IMR-90 (cell line): ENCODE results near the gene IZUMO4. TPM values are rescaled to one million over a fixed set of nuclear protein-coding genes. Genes with fewer than 3 reads are reported as not detected.
A peak's percentile ranks its signal among the peaks of the same experiment; 100 is the strongest.

ENCODE experiments used
- ATAC-seq: fragments of 200-7000 bp; cut with Tn5 transposase; 2 replicates; pipeline ENCODE4 v1.9.1; 2020; ENCODE audit warnings: low read depth, mild to moderate bottlenecking, moderate library complexity
- BruUV-seq: library from RNA; stranded (reverse); fragments of 400-500 nt; replicated peaks from 2 replicates; lab custom pipeline; 2021; lab: Mats Ljungman, UMichigan
- CTCF ChIA-PET: fragments of 300-600 bp; formaldehyde crosslinking; extraction: SDS; loops from one replicate; lab custom pipeline; 2021; ENCODE audit warnings: antibody characterized with exemption; lab: Yijun Ruan, JAX
- POLR2A ChIA-PET: fragments of 300-600 bp; sonication (Branson Sonifier 250); formaldehyde crosslinking; loops from one replicate; lab custom pipeline; 2022; ENCODE audit warnings: antibody characterized with exemption; ENCODE audit not compliant: unreplicated experiment; lab: Charles Lee
- DNase-seq: peaks from one replicate; pipeline ENCODE4 v3.0.0; 2013
- H2AFZ ChIP-seq: replicated peaks from 2 replicates; pipeline ENCODE3; 2013; ENCODE audit warnings: low read length, mild to moderate bottlenecking; ENCODE audit not compliant: poor library complexity
- H2AK5ac ChIP-seq: 2 replicates; pipeline ENCODE4 v1.6.1; 2013; ENCODE audit warnings: low read depth, low read length, inconsistent platforms
- H2AK9ac ChIP-seq: replicated peaks from 2 replicates; pipeline ENCODE3; 2013; ENCODE audit warnings: mild to moderate bottlenecking, low read depth, low read length, moderate library complexity; ENCODE audit not compliant: poor library complexity
- H2BK120ac ChIP-seq: 2 replicates; pipeline ENCODE4 v1.6.1; 2013; ENCODE audit warnings: low read depth, low read length, inconsistent platforms
- H2BK15ac ChIP-seq: 3 replicates; pipeline ENCODE4 v1.6.1; 2013; ENCODE audit warnings: low read depth, low read length, inconsistent platforms
- H2BK20ac ChIP-seq: 2 replicates; pipeline ENCODE4 v1.6.1; 2013; ENCODE audit warnings: low read depth, mild to moderate bottlenecking, inconsistent platforms, low read length, moderate library complexity
- H2BK5ac ChIP-seq: 2 replicates; pipeline ENCODE4 v1.6.1; 2013; ENCODE audit warnings: mild to moderate bottlenecking, low read depth, low read length, inconsistent platforms; ENCODE audit not compliant: poor library complexity, severe bottlenecking
- H3K14ac ChIP-seq: replicated peaks from 2 replicates; pipeline ENCODE4 v1.6.1; 2013; ENCODE audit warnings: low read depth, low read length, inconsistent platforms
- H3K18ac ChIP-seq: 2 replicates; pipeline ENCODE4 v1.6.1; 2013; ENCODE audit warnings: low read depth, low read length, control low read depth
- H3K23ac ChIP-seq: 2 replicates; pipeline ENCODE4 v1.6.1; 2013; ENCODE audit warnings: low read depth, low read length, inconsistent platforms
- H3K27ac ChIP-seq: 2 replicates; pipeline ENCODE4 v1.5.1; 2013; ENCODE audit warnings: mild to moderate bottlenecking, control low read depth, low read length; ENCODE audit not compliant: insufficient read depth
- H3K27me3 ChIP-seq: 2 replicates; pipeline ENCODE4 v1.6.1; 2013; ENCODE audit warnings: low read length; ENCODE audit not compliant: control insufficient read depth, insufficient read depth
- H3K36me3 ChIP-seq: 2 replicates; pipeline ENCODE4 v1.6.1; 2013; ENCODE audit warnings: low read length, mixed read lengths; ENCODE audit not compliant: control insufficient read depth, insufficient read depth
- H3K4ac ChIP-seq: 2 replicates; pipeline ENCODE4 v1.6.1; 2013; ENCODE audit warnings: low read depth, low read length, inconsistent platforms
- H3K4me1 ChIP-seq: 2 replicates; pipeline ENCODE4 v1.6.1; 2013; ENCODE audit warnings: low read length, mixed read lengths; ENCODE audit not compliant: control insufficient read depth, insufficient read depth
- H3K4me2 ChIP-seq: 2 replicates; pipeline ENCODE4 v1.6.1; 2013; ENCODE audit warnings: low read depth, mild to moderate bottlenecking, control low read depth, low read length, moderate library complexity
- H3K4me3 ChIP-seq: 2 replicates; pipeline ENCODE4 v1.5.1; 2013; ENCODE audit warnings: low read depth, mild to moderate bottlenecking, control low read depth, low read length, moderate library complexity; ENCODE audit not compliant: insufficient read depth
- H3K56ac ChIP-seq: 2 replicates; pipeline ENCODE4 v1.6.1; 2013; ENCODE audit warnings: low read length, inconsistent platforms; ENCODE audit not compliant: insufficient read depth; ENCODE audit errors: extremely low read depth
- H3K79me1 ChIP-seq, 2 experiments: 2 replicates each; pipeline ENCODE4 v1.6.1; 2013; ENCODE audit warnings: low read length in 2 of 2, inconsistent platforms in 1 of 2, low read depth in 1 of 2
- H3K9ac ChIP-seq: 2 replicates; pipeline ENCODE4 v1.6.1; 2013; ENCODE audit warnings: low read depth, low read length, control low read depth
- H3K9me1 ChIP-seq: 2 replicates; pipeline ENCODE4 v1.6.1; 2013; ENCODE audit warnings: low read length, inconsistent platforms; ENCODE audit not compliant: insufficient read depth
- H3K9me3 ChIP-seq: 2 replicates; pipeline ENCODE4 v1.6.1; 2013; ENCODE audit warnings: low read length; ENCODE audit not compliant: control insufficient read depth, insufficient read depth
- H4K20me1 ChIP-seq: 2 replicates; pipeline ENCODE4 v1.6.1; 2013; ENCODE audit warnings: low read length, inconsistent platforms; ENCODE audit not compliant: insufficient read depth
- H4K5ac ChIP-seq: 2 replicates; pipeline ENCODE4 v1.6.1; 2013; ENCODE audit warnings: mild to moderate bottlenecking, low read depth, low read length, control low read depth
- H4K8ac ChIP-seq, 2 experiments: 2 replicates each; pipeline ENCODE4 v1.6.1; 2013; ENCODE audit warnings: low read depth in 2 of 2, low read length in 2 of 2, control low read depth in 1 of 2, inconsistent platforms in 1 of 2
- H4K91ac ChIP-seq: 2 replicates; pipeline ENCODE4 v1.6.1; 2013; ENCODE audit warnings: low read depth, low read length, inconsistent platforms; ENCODE audit not compliant: insufficient read depth
- CEBPB ChIP-seq: IDR thresholded peaks from 2 replicates; pipeline ENCODE4 v1.6.1; 2012; ENCODE audit warnings: low read depth, low read length, improper control_type of control experiment
- MAFK ChIP-seq: IDR thresholded peaks from 2 replicates; pipeline ENCODE4 v1.6.1; 2012; ENCODE audit warnings: low read depth, low read length, improper control_type of control experiment
- MXI1 ChIP-seq: IDR thresholded peaks from 2 replicates; pipeline ENCODE4 v1.6.1; 2012; ENCODE audit warnings: low read depth, mild to moderate bottlenecking, low read length, moderate library complexity, borderline replicate concordance
- RAD21 ChIP-seq: IDR thresholded peaks from 2 replicates; pipeline ENCODE4 v1.6.1; 2012; ENCODE audit warnings: low read length, improper control_type of control experiment
- WGBS, 2 experiments: methylation state at CpG; one replicate each; pipeline versions ENCODE4 v1.1.5 to v1.1.7; 2013; ENCODE audit warnings: missing lambda C conversion rate in 2 of 2; ENCODE audit not compliant: insufficient read length in 1 of 2; ENCODE audit errors: extremely low coverage in 2 of 2; 5-methylcytosine and 5-hydroxymethylcytosine counted together
- dilution Hi-C: fragments of 300-500 bp; cut with HindIII; formaldehyde crosslinking; loops from one replicate; pipeline ENCODE4 v1.14.3; 2018; ENCODE audit warnings: low sequenced_read_pairs; ENCODE audit not compliant: unreplicated experiment
- in situ Hi-C: fragments of 300-500 bp; cut with MboI; formaldehyde crosslinking; loops from 3 replicates; pipeline ENCODE4 v1.14.3; 2019; ENCODE audit warnings: low sequenced_read_pairs, inconsistent platforms, mixed read lengths
- intact Hi-C: fragments of 100-400 bp; cut with micrococcal nuclease; formaldehyde crosslinking; loops from 2 replicates; pipeline ENCODE4 v1.10.0; 2022
- polyA plus RNA-seq, 3 experiments: library from polyadenylated mRNA; depleted of rRNA; stranded (reverse); fragments of >200 nt; gene quantifications; 2 replicates each; pipeline ENCODE4 v1.2.3, GENCODE V29; 2012; ENCODE audit warnings: low replicate concordance in 1 of 3
- total RNA-seq: library from RNA; depleted of rRNA; stranded (reverse); fragments of >200 nt; gene quantifications from 2 replicates; pipeline ENCODE4 v1.2.3, GENCODE V29; 2012
- TF ChIP-seq, protein P1 (sequence below): fragments of 150-350 bp; IDR thresholded peaks from 2 replicates; pipeline ENCODE4 v1.6.1; 2016; ENCODE audit warnings: low read depth, mild to moderate bottlenecking, low read length, moderate library complexity, borderline replicate concordance
- TF ChIP-seq, protein P2 (sequence below): fragments of 150-350 bp; IDR thresholded peaks from 2 replicates; pipeline ENCODE4 v1.6.1; 2017; ENCODE audit warnings: mild to moderate bottlenecking, antibody characterized with exemption, low read length, low read depth

The IZUMO4 gene
- total and polyA plus RNA-seq, 2 of the 4 experiments (the other 2 are of a cell fraction), result 0.72 to 2.8 TPM

DNA sequence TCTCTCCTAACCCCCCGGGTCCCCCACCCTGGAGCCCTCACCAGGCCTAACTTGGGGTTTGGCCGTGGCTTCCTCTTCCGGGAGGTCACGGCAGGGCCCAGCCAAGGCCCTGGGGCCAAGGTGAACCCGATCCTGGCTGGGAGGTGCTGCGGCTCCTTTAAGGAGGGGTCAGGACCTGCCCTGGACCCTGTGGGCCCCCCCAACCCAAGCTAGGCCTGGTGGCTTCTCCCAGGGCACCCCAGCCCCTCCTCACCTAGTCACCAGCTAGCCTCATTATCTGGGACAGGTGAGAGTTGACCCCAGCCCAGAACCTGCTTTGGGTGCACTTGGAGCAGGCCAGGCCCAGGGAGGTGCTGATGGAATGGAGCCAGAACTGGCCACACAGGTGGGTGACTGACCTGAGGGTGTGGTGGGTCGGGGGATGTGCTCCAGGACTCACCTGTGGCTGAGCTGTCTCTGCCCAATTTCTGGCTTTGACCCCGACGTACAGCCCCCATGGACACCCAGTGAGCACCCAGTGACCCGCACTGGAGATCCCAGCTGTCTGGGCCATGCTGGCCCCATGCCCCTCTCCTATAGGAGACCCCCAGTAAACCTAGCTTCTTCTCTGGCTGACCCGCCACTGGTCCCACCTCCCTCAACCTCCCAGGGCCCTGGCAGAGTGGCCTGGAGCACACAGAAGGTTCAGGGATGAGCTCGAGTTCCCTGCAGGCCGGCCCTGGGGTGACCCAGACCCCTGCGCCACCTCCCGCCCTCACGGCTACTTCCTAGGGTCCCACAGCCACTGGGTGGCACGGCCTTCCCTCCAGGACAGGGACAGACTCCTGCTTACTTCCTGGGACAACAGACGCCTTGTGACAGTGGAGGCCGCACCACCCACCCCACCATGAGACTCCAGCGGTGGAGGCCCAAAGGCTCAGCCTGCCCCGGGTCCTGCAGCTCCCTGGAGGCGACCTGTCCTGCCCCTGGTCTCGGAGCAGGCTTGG is 38.9 kb upstream of the IZUMO4 start:
- Histone ChIP-seq H3K27ac (no peak overlapping the region; the same call in 1 of the 2 replicates), H3K36me3 (no peaks in the 10 kb centered on the region), H3K4me3 (no peak overlapping the region), H3K56ac (no peak overlapping the region), H3K4me1 (peaks cover 32% of the 10 kb centered on the region), H4K8ac (peak overlapping the region in 1 of 2 experiments; percentile 93; a peak in 2 of 4 replicates), H2AK9ac (peak overlapping the region; percentile 91), H2BK5ac (peak overlapping the region; percentile 75), H3K23ac (no peak overlapping the region), H2BK15ac (peak overlapping the region; percentile 72; the same call in 1 of the 3 replicates), H3K9me3 (no peaks in the 10 kb centered on the region), H3K79me1 (peaks cover 5 to 40% of the 10 kb centered on the region in 2 experiments; a peak in 3 of 4 replicates), H2AK5ac (peak overlapping the region; percentile 69; the same call in 1 of the 2 replicates), H4K5ac (no peak overlapping the region; the same call in 1 of the 2 replicates), H2BK20ac (peak overlapping the region; percentile 70), H3K4me2 (no peak overlapping the region), H4K91ac (peak overlapping the region; percentile 97; the same call in 1 of the 2 replicates), H3K18ac (no peak overlapping the region), H3K27me3 (no peaks in the 10 kb centered on the region), H3K4ac (peak overlapping the region; percentile 98), H3K9ac (no peak overlapping the region), H4K20me1 (no peaks in the 10 kb centered on the region), H3K9me1 (peaks cover 15% of the 10 kb centered on the region), H3K14ac (no peak overlapping the region), H2BK120ac (peak overlapping the region; percentile 96; the same call in 1 of the 2 replicates), H2AFZ (peak overlapping the region; percentile 58)
- WGBS, 2 experiments, result 60% methylated on average over 2 of the region's 23 CpGs; no CpG with 5 or more reads in 1 of the 2 experiments
- DNase-seq (no peak), ATAC-seq (no peak)
- BruUV-seq, result no TSS peak
- in situ Hi-C loops (no loop called here), dilution Hi-C loops (no loop called here), intact Hi-C loops (no loop called here)
- POLR2A ChIA-PET, result no interaction called here
- TF ChIP-seq MAFK (no peak), MXI1 (no peak), CEBPB (no peak), RAD21 (no peak)
- TF ChIP-seq, protein P1, sequence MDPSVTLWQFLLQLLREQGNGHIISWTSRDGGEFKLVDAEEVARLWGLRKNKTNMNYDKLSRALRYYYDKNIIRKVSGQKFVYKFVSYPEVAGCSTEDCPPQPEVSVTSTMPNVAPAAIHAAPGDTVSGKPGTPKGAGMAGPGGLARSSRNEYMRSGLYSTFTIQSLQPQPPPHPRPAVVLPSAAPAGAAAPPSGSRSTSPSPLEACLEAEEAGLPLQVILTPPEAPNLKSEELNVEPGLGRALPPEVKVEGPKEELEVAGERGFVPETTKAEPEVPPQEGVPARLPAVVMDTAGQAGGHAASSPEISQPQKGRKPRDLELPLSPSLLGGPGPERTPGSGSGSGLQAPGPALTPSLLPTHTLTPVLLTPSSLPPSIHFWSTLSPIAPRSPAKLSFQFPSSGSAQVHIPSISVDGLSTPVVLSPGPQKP, result no peak
- TF ChIP-seq, protein P2, sequence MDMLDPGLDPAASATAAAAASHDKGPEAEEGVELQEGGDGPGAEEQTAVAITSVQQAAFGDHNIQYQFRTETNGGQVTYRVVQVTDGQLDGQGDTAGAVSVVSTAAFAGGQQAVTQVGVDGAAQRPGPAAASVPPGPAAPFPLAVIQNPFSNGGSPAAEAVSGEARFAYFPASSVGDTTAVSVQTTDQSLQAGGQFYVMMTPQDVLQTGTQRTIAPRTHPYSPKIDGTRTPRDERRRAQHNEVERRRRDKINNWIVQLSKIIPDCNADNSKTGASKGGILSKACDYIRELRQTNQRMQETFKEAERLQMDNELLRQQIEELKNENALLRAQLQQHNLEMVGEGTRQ, result no peak
- CTCF ChIA-PET, result no interaction called here
